Activated T-cell treated with anti-CD3 and anti-CD28 coated beads for 1 hour (primary cell): ENCODE results near the gene IP6K1.
"Not testable (repeated sequence)": the region's sequence is repeated elsewhere in the genome, so short reads cannot be mapped to it uniquely, and the experiment has no call there.

Experiments
- DNase-seq: peaks from one replicate; pipeline ENCODE4 v3.0.0-alpha.2; 2020; ENCODE audit warnings: low read depth

Gene IP6K1

DNA sequence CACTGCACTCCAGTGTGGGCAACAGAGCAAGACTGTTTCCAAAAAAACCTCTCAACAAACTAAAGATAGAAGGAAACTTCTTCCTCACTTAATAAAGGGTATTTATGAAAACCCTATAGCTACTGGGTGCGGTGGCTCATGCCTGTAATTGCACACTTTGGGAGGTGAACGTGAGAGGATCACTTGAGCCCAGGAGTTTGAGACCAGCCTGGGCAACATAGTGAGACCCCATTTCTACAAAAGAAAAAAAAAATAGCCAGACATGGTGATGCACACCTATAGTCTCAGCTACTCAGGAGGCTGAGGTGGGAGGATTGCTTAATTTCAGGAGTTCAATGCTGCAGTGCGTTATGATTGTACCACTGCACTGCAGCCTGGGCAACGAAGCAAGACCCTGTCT lies 22.4 kb downstream of the IP6K1 start:
- no peak for DNase-seq

DNA sequence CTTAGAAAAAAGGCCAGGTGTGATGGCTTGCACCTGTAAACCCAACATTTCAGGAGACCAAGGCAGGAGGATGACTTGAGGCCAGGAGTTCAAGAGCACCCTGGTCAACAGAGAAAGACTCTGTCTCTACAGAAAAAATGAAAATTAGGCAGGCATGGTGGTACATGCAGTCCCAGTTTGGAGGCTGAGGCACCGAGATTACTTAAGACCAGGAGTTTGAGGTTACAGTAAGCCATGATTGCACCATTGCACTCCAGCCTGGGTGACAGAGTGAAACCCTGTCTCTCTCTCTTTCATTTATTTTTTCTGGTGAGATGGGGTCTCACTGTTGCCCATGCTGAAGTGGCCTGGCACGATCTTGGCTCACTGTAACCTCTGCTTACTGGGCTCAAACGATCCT lies 24.7 kb downstream of the IP6K1 start:
- DNase-seq: no peak

DNA sequence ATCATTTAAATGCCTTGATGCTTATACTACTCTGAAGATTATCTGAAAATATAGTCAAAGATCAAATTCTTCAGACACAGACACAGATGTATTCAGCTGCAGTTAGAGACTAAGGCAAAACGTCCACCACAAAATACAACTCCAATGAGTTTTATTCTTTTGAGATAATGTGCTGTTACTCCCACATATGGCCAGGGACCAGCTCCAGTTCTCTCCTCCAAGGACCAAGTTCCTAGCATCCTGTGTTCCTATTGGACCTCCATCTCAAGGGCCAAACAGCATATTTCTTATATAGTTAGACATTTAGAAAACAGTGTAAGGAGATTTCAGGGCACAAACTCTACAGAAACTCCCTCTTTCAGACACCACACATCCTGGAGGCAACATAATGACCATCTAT lies 27.1 kb downstream of the IP6K1 start:
- no peak for DNase-seq

DNA sequence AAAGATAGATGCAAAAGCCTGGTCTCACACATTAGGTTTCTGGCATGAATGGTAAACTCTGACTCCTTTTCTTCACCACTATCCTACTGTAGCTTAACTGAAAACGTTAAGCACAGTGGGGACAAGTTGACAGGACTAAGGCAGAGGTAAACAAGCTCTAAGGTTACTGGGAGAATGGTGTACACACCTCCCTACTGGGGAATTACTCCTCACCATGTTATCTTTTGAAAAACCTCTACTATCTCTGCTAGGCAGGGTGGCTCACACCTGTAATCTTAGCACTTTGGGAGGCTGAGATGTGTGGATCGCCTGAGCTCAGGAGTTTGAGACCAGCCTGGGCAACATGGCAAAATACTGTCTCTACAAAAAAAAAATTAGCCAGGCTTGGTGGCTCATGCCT lies 29.1 kb downstream of the IP6K1 start:
- DNase-seq: no peak

DNA sequence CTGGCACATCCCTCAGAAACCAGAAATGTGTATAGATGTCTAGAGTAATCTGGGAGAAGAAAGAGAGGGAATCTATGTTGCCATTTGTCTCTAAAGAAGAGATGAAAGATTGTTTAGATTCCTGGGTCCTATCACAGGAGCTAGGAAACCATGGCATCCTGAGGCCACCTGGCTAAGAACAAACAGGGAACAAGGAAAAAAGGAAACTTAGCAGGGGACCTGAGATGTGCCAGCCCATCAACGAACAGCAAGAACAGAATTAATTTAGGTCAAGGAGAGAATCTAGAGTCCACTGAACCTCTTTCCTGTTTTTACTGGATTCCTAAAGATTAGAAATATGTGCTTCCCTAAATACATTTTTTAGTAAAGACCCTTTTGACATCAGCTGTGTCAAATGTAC lies 30.3 kb downstream of the IP6K1 start:
- no peak for DNase-seq

DNA sequence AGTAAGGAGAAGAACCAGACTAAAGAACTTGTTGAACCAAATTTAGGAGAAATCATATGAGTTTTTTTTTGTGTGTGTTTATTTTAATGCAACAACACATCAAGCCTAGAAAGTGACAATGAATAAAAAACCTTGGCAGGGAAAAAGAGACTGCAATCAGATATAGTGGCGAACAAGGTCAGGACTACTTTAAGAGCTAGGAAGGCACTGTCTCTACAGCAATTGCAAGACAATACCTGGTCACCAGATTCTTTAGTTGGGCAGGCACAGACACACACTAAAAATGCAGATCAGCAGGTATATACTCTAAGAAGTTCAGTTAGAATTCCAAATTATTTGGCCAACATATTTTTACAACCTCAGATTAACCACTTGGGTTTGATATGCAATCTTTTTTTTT lies 31.8 kb downstream of the IP6K1 start:
- no peak for DNase-seq

DNA sequence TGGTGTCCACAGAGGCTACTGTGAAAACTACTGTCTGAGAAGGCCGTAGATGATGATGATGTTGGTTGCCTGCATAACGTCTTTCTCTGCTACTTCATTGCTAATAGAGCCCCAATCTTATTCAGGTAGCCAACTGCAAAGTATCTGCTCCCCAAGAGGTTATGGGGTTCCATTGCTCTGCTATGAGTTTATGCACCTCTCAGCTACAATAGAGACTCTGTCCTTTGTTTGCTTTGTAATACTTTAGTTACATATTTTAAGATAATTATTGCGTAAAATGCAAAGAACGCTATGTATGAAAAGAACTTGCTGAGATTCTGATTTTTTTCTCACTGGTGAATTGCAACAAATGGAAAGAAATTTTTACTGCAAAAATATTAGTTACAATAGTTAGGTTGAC lies 34.8 kb downstream of the IP6K1 start:
- DNase-seq: no peak

DNA sequence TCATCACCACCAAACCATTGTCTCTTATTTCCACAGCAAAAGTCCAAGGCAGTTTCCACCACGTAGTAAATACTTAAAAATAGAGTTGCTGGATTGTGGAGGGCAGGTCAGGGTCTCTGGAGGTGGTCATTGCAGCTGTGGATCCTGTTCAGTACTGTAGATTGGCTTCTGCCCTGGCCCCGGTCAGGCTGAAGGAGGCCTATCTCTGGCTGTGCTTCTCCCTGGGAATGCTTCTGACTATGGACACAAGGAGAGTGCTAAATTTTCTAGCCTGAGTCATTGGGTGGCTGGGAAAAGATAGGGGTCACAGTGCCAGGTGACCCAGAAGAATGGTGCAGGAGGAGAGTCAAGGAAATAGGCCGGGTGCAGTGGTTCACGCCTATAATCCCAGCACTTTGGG lies 36.3 kb downstream of the IP6K1 start:
- DNase-seq: no peak

DNA sequence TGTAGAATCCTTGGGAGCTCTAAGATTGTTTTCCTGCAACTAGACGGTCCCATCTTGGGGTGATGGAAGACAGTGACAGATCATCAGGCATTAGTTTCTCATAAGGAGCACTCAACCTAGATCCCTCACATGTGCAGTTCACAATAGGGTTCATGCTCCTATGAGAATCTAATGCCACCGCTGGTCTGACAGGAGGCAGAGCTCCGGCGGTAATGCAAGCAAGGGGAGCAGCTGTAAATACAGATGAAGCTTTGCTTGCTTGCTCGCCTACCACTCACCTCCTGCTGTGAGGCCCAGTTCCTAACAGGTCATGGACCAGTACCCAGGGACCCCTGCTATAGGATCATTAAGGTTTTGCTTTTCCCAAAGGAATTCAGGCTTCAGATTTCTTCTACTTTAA lies 37.5 kb downstream of the IP6K1 start:
- not testable (repeated sequence) for DNase-seq

DNA sequence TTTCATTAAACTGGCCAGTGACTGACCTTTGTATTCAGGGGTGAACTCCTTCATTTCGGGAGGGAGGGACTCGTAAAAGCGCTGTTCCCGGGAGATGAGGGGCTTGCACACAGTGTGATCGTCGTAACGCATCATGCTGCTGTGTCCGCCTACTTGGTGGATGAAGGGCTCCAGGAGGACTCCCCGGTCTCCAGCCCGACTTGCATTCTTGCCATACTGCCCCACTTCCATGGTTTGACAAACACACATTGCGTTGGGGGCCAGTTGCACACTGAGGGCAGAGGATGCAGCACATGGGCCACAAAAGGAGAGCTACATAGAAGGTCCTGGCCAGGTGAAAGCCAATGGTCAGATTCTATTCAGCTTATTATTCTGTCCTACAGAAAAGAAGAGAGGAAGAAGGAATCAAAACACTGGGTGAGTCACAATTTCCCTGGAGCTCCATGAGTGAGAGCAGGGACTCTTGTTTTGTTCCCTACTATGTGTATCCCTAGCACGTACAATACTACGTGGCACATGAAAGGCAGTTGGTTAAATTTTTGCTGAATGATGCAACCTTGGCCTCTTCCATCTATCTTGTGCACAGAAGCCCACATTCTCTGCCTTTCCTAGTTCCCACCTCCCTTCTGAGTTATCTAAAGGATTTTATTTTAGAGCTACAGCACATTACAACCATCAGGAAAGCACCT lies 38.4 kb downstream of the IP6K1 start:
- no peak for DNase-seq

DNA sequence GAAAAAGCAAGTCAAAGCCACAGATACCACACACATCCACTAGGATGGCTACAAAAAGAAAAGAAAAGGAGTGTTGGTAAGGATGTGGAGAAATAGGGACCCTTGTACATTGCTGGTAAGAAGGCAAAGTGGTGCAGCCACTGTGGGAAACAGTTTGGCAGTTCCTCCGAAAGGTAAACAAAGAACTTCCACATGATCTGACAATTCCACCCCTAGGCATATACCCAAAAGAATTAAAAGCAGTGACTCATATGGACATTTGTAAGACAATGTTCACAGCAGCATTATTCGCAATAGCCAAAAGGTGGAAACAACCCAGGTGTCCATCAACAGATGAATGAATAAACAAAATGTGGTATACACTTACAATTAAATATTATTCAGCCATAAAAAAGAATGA lies 40.4 kb downstream of the IP6K1 start:
- DNase-seq: no peak

DNA sequence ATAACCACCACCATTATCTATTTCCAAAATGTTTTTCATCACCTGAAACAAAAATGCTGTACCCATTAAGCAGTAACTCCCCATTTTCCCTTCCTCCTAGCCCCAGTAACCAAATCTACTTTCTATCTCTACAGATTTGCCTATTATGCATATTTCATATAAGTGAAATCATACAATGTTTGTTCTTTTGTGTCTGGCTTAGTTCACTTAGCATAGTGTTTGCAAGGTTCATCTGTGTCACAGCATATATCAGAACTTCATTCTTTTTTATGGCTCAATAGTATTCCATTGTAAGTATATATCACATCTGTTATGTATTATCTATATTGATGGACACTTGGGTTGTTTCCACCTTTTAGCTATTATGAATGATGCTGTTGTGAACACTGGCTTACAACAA lies 45.9 kb downstream of the IP6K1 start:
- no peak for DNase-seq

DNA sequence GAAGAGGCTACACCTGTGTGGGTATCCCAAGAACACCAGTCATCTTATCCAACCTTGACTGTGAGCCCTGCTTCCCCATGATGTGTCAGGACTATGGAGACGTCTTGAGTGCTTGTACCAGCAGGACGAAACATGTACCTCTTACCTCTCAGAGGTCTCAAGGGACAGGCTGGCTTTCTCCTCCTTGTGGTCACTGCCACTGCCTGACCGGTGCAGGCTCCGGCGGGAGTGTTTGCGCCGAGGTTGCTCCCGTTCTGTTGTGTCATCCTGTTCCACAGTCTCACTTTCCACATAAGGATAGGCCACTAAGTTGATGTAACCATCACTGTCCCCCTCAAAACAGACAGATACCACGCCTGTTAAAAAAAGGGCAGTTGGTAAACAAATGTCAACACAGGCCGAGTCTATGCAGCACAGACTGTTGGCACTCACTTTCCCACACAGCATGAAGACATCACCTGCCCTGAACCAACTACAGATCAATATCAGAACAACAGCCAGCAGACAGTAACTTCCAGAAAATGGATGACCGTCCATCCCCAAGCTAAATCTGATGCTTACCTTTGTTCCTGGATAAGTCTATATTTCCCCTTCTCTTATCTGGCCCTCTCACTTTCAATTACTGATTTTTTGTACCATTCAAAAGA lies 48.2 kb downstream of the IP6K1 start:
- DNase-seq: no peak

DNA sequence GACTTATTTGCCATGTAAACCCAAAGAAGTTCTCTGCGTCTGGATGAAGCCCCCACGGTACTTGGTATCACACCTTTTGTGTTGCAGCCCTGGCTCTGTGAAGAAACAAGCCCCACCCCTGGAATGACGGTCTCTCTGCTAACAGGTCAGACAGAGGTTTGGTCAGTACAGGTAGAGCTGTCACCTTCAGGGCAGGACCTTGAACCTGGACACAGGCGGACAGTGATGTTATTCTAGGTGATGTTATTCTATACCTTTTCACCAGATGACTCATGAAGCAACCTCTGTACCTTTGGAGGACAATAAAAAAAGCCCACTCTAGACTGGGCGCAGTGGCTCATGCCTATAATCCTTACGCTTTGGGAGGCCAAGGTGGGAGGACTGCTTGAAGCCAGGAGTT lies 51.6 kb downstream of the IP6K1 start:
- no peak for DNase-seq

DNA sequence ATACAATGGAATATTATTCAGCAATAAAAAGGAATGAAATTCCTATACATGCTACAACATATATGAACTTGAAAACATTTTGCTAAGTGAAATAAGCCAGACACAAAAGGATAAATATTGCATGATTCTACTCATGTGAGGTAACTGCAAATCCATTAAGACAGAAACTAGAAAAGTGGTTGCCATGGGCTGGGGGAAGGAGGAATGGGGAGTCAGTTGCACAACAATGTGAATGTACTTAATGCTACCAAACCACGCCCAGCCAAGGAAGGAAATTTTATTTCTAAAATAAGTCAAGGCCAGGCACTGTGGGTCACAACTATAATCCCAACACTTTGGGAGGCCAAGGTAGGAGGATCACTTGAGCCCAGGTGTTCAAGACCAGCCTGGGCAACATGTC lies 52.8 kb downstream of the IP6K1 start:
- DNase-seq: no peak

DNA sequence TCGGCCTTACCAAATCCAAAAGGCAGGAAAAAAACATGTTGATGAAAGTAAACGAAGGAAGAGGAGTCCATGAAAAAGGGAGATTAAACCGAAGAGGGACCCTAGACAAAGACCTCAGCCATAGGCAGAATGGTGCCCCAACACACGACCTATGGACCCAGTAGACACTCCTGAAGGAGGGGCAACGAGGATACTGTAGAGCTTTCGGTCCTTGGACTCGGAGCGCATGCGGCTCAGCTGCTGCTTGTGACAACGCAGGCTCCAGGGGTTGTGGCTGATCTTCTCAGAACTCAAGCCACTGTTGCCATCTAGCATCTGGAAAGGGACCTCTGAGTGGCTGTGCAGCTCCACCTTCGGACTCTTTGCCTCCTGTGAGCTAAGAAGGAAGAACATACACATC lies 53.7 kb downstream of the IP6K1 start:
- DNase-seq: no peak

DNA sequence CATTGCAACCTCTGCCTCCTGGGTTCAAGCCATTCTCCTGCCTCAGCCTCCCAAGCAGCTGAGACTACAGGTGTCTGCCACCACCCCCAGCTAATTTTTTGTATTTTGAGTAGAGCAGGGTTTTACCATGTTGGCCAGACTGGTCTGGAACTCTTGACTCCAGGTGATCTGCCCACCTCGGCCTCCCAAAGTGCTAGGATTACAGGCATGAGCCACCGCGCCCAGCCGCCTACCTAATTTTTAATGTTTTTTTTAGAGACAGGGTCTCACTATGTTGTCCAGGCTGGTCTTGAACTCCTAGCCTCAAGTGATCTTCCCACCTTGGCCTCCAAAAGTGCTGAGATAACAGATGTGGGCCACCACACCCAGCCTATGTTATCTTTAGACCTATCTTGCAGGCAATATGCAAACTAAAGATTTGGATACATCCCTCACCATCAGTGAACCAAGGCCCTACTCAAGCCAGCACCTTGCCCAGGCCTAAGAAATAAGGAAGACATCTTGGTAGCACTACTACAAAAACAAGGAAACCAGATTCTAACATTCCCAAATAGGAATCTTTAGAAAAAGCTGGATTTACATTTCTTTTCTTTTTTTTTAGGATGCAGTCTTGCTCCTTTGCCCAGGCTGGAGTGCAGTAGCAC lies 56.3 kb downstream of the IP6K1 start:
- no peak for DNase-seq

DNA sequence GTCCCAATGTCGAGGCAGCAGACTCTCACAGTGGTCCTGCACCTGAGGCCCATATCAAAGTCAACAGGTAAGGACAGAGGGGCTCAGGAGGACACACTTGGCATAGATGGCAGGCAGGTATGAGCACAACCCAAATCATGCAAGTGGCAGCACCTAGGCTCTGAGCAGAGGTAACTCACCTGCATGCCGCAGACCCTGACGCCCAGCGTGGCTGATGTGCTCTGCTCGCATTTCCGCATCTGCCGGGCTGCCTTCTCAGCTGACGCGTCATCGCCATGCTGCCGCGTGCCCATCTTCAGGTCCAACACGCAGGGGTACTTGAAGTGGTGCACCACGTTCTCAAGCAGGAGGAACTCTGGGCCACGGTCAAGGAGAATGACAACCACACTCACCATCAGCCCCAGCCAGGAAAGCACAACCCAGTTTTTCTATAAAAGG lies 58.4 kb downstream of the IP6K1 start:
- no peak for DNase-seq

DNA sequence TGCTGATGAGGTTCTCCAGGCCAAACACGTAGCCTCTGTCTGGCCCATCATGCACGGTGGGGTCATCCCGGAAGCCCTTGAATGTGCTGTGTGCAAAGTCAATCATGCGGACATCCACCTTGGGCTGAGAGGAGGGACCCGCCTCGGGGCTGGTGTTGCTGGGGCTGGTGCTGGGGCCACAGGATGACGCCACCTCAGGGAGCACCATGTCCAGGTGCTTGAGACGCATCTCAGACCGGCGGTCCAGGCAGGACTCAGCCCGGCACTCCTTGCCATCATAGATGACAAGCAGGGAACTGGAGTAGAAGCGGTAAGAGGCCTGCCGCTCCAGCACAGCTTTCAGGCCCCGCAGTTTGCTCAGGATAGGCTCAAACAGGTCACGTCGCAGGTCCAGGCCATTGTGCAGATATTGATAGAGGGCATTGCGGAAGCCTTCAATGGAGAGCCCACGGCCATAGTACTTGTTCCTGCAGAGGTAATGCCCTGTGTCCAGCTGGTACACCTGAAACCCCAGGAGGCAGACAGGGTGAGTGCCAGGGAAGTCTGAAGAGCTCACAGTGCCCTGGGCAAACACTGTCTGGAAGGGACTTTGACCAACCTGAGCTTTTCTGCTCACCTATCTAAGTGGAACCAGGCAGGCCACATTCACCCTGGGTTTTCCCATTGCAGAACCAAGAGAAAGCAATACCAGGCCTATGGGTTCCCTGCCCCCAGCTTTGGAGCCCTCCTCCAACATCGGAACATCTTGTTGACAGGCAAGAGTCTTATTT lies 59.0 kb downstream of the IP6K1 start:
- DNase-seq: no peak

DNA sequence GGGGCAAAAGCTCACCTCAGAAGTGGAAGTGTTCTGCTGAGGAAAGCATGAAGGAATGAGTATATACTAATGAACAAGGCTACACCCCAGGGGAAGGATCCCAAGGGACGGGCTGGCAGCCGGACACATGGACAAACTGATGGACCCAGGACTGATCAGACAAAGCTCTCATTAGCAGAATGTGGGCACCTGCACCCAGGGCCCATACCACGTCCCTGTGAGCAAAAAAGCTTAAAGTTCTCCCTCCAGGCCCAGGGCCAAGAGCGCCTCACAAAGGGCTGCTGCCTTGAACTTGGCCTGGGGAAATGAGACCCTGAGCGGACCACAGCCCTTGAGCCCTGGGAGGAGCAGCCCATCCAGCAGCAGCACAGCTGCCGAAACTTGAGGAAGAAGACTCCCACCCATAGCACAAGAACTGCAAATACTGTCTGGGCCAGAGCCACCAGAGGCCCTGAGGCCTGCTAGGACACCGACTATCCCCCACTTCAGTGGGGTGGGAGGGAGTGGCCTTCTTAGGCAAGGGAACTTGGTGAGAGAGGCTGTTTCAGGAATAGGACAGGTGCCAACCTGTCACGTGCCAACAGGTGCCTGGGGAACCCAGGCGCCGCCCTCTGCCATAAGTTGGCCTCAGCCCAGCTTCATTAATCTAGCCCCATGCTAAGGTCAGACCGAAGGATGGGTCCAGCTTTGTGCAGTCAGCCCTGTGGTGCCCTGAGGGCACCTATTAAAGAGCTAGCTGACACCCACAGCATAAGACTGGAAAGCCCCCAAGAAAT lies 60.2 kb downstream of the IP6K1 start:
- DNase-seq: no peak

DNA sequence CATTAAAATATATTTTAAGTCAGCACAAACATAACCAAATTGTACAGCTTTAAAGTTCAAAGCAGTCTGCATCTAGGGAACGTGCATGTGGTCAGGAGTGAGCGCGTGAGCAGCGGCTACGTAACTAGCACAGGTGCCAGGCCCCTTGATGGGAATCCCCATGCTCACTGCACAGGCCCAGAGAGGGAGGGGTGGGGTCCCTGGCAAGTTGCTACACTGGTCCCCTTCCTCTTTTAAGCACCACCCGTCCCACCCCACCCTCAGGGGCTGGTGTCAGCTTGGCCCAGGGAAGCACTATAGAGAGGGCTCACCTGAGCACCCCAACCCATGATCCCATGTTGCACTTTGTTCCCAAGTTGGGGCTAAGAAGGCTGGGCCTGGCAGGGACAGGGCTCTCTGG lies 61.8 kb downstream of the IP6K1 start:
- DNase-seq: no peak
